Endothelial cell (in vitro differentiated cells): Measurements from ENCODE around the gene SLC45A2. TPM values are rescaled to one million over a fixed set of nuclear protein-coding genes. Genes with fewer than 3 reads are reported as not detected.

ENCODE experiments used
- DNase-seq: peaks from one replicate; pipeline ENCODE4 v3.0.0; 2021; ENCODE audit warnings: low spot score
- H3K27ac Mint-ChIP-seq: one replicate; pipeline ENCODE4 v1.8.0; 2021; ENCODE audit warnings: mixed read lengths, inconsistent platforms; ENCODE audit not compliant: unreplicated experiment
- H3K27me3 Mint-ChIP-seq: one replicate; pipeline ENCODE4 v1.8.0; 2021; ENCODE audit warnings: mild to moderate bottlenecking, moderate library complexity, mixed read lengths, inconsistent platforms; ENCODE audit not compliant: unreplicated experiment
- H3K36me3 Mint-ChIP-seq: one replicate; pipeline ENCODE4 v1.8.0; 2021; ENCODE audit warnings: mild to moderate bottlenecking, low read depth, mixed read lengths, inconsistent platforms; ENCODE audit not compliant: unreplicated experiment
- H3K4me1 Mint-ChIP-seq: one replicate; pipeline ENCODE4 v1.8.0; 2021; ENCODE audit warnings: mild to moderate bottlenecking, mixed read lengths, inconsistent platforms; ENCODE audit not compliant: unreplicated experiment
- H3K4me3 Mint-ChIP-seq: one replicate; pipeline ENCODE4 v1.8.0; 2021; ENCODE audit warnings: mild to moderate bottlenecking, mixed read lengths, inconsistent platforms; ENCODE audit not compliant: unreplicated experiment
- H3K9me3 Mint-ChIP-seq: one replicate; pipeline ENCODE4 v1.8.0; 2021; ENCODE audit warnings: mixed read lengths, inconsistent platforms; ENCODE audit not compliant: unreplicated experiment
- total RNA-seq: library from RNA; stranded (reverse); fragmentation: NEBNext Ultra II Directional; extraction: Animal tissue kit (Norgen Biotek cat#: 25700); gene quantifications from one replicate; pipeline ENCODE4 v1.2.1, GENCODE V29; 2021; ENCODE audit not compliant: unreplicated experiment
- TF ChIP-seq, protein P1 (sequence below): fragments of 200-600 bp; sonication (generic); IDR thresholded peaks from one replicate; pipeline ENCODE4 v1.5.0; 2021; ENCODE audit warnings: antibody characterized with exemption; ENCODE audit not compliant: unreplicated experiment

SLC45A2 gene
- total RNA-seq, 1 donor from 2014 or later: 0.15 TPM

DNA sequence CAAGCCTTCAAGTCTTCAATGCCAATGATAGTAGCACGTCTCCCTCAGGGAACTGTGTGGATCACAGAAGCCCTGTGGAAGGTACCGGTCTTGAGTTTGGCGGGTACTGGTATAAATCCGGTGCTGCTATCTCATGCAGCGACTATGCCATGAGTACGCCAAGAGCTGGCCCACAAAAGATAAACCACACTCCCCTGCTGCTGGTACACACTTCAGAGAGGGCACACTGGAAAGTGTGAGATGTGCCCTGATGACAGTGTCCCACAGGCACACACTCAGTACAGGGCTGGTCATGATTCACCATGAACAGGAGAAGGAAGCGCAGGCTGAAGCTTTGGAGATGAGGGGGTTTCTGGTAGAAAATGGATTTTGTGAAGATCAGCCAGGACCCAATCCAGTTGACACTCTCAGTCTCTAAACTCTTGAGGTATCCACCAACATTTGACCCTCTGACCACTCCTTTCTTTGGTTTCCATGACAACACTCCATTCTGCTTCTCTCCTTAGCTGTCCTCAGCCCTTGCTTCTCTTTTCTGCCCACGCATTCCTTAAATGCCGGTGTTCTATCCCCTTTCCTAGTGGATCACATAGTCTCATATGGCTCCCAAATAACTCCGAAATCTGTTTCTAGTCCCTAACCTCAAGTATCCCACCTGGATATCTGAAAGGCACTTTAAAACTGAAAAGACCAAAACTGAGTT is 18.3 kb upstream of the SLC45A2 start:
- DNase-seq: no peak
- Mint-ChIP-seq H3K4me1 (peaks cover 15% of the 10 kb centered on the region), H3K27me3 (peaks cover 6% of the 10 kb centered on the region), H3K9me3 (no peaks in the 10 kb centered on the region), H3K36me3 (peaks cover 35% of the 10 kb centered on the region), H3K4me3 (no peak overlapping the region), H3K27ac (no peak overlapping the region)
- TF ChIP-seq, protein P1, sequence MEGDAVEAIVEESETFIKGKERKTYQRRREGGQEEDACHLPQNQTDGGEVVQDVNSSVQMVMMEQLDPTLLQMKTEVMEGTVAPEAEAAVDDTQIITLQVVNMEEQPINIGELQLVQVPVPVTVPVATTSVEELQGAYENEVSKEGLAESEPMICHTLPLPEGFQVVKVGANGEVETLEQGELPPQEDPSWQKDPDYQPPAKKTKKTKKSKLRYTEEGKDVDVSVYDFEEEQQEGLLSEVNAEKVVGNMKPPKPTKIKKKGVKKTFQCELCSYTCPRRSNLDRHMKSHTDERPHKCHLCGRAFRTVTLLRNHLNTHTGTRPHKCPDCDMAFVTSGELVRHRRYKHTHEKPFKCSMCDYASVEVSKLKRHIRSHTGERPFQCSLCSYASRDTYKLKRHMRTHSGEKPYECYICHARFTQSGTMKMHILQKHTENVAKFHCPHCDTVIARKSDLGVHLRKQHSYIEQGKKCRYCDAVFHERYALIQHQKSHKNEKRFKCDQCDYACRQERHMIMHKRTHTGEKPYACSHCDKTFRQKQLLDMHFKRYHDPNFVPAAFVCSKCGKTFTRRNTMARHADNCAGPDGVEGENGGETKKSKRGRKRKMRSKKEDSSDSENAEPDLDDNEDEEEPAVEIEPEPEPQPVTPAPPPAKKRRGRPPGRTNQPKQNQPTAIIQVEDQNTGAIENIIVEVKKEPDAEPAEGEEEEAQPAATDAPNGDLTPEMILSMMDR: no peak

DNA sequence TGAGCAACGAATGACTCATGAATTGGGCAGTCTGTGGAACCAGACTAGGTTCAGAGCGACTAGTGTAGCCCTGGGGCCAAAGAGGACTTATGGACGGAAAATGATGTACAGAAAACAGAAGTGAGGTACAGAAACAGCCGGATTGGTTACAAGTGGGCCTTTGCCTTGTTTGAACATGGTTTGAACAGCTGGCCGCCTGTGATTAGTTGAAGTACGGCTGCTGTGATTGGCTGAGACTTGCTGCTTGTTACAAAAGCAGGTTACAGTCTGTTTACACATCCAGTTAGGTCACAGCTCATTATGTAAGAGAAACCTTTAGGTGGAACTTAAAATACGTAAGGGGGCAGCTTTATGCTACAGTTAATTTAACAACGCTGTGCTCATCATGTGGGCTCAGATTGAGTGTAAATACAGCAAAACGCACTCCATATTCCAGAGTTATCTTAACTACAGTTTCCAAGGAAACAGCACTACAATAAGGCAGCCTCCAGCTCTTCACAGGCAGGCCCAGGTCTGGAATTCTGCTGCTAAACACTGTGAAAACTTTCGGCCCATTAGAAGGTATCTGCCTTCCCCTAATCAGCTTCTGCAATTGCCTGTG is 16.8 kb upstream of the SLC45A2 start:
- no peaks in the 10 kb centered on the region for H3K27me3 Mint-ChIP-seq
- H3K9me3 Mint-ChIP-seq: no peaks in the 10 kb centered on the region
- DNase-seq: no peak
- H3K4me1 Mint-ChIP-seq: peaks cover 7% of the 10 kb centered on the region
- peaks cover 30% of the 10 kb centered on the region for H3K36me3 Mint-ChIP-seq
- H3K27ac Mint-ChIP-seq: peak overlapping the region; percentile 42
- no peak overlapping the region for H3K4me3 Mint-ChIP-seq
- TF ChIP-seq, protein P1: no peak

DNA sequence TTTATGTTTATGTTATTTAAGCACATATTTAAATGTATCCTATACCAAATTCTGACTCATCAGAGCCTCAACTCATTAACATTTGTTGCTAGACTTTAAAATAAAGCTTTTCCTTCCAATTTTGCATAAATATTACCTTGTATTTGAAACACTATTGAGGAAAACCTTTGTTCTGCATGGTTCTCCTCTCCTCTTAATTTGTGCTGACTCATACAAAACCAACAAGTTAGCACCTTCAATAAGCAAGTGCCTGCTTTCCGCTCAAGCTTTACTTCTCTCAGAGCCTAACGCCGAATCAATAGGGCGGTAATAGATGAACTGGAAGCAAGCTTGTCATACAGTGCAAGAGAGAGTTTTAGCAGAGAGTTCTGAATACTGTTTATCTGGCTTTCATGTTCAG is 15.5 kb upstream of the SLC45A2 start:
- Mint-ChIP-seq H3K27me3 (no peaks in the 10 kb centered on the region), H3K4me1 (peaks cover 3% of the 10 kb centered on the region), H3K27ac (no peak overlapping the region), H3K4me3 (no peak overlapping the region), H3K36me3 (peaks cover 30% of the 10 kb centered on the region), H3K9me3 (no peaks in the 10 kb centered on the region)
- TF ChIP-seq, protein P1: no peak
- DNase-seq: no peak

DNA sequence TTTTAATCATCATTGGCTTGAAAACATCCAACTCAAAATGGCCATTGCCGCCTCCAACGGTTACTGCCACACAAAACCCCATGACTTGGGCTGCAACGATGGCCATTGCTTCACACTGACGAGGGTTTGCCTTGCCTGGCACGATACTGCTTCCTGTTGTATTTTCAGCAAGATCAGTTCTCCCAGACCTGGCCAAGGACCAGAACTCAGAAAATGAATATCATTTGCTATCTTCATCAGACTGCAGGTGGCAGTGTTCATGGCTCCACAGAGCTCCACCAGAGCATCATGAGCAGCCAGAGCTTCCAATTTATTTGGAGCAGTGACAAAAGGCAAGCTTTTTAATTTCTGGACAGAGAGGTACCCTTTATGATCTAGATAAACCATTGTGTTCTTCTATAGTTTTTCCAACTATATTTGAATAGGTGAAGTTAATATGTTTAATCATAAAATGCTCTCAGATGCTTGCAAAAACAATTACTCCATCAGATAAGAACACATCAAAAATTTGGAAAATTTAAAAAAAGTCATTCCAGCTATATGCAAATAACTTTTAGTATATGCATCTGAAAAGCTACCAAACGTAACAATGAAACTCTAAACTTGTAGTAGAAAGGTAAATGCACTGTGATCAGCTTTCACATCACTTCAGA is 13.0 kb upstream of the SLC45A2 start:
- Mint-ChIP-seq H3K27me3 (no peaks in the 10 kb centered on the region), H3K27ac (no peak overlapping the region)
- DNase-seq: peak; percentile 38

More for the DNA sequence above, 13.0 kb upstream of the SLC45A2 start:
- Mint-ChIP-seq H3K4me1 (peaks cover 3% of the 10 kb centered on the region), H3K36me3 (peaks cover 15% of the 10 kb centered on the region), H3K9me3 (no peaks in the 10 kb centered on the region), H3K4me3 (no peak overlapping the region)
- TF ChIP-seq, protein P1: peak; percentile 42
